Osteoblast (primary cell): ENCODE results near the gene SMIM21. TPM values are rescaled to one million over a fixed set of nuclear protein-coding genes. Genes with fewer than 3 reads are reported as not detected.

Experiments
- DNase-seq: peaks from one replicate; pipeline ENCODE4 v3.0.0; 2011; ENCODE audit warnings: low spot score, mixed read lengths; ENCODE audit not compliant: insufficient read length; ENCODE audit errors: missing footprints
- H2AFZ ChIP-seq: 2 replicates; pipeline ENCODE4 v1.6.0; 2011; ENCODE audit warnings: mild to moderate bottlenecking, low read length
- H3K27ac ChIP-seq: 2 replicates; pipeline ENCODE4 v1.5.1; 2011; ENCODE audit warnings: mild to moderate bottlenecking, low read depth, low read length, moderate library complexity
- H3K27me3 ChIP-seq: 2 replicates; pipeline ENCODE4 v1.6.0; 2012; ENCODE audit warnings: mild to moderate bottlenecking, control low read depth, inconsistent platforms, low read length, moderate library complexity; ENCODE audit not compliant: insufficient read depth
- H3K36me3 ChIP-seq: 2 replicates; pipeline ENCODE4 v1.5.1; 2011; ENCODE audit warnings: mild to moderate bottlenecking, low read length, control low read depth, moderate library complexity; ENCODE audit not compliant: insufficient read depth
- H3K4me1 ChIP-seq: 2 replicates; pipeline ENCODE4 v1.5.1; 2011; ENCODE audit warnings: mild to moderate bottlenecking, low read length, control low read depth, moderate library complexity; ENCODE audit not compliant: insufficient read depth
- H3K4me2 ChIP-seq: 2 replicates; pipeline ENCODE4 v1.6.0; 2011; ENCODE audit warnings: mild to moderate bottlenecking, low read length; ENCODE audit not compliant: insufficient read depth
- H3K4me3 ChIP-seq: fragments of 200-600 bp; sonication (generic); 3 replicates; pipeline ENCODE4 v1.5.1; 2012; ENCODE audit warnings: mild to moderate bottlenecking, low read length, inconsistent platforms; ENCODE audit not compliant: insufficient read depth
- H3K79me2 ChIP-seq: 2 replicates; pipeline ENCODE4 v1.6.0; 2012; ENCODE audit warnings: mild to moderate bottlenecking, low read length, control low read depth, inconsistent platforms; ENCODE audit not compliant: insufficient read depth
- H3K9me3 ChIP-seq: 2 replicates; pipeline ENCODE4 v1.5.1; 2011; ENCODE audit warnings: low read depth, low read length, control low read depth
- H4K20me1 ChIP-seq: 2 replicates; pipeline ENCODE4 v1.6.0; 2012; ENCODE audit warnings: mild to moderate bottlenecking, low read length, control low read depth; ENCODE audit not compliant: insufficient read depth
- CTCF ChIP-seq: IDR thresholded peaks from 2 replicates; pipeline ENCODE4 v1.5.1; 2011; ENCODE audit warnings: mild to moderate bottlenecking, low read depth, low read length, moderate library complexity; ENCODE audit errors: extremely low read depth
- total RNA-seq: library from RNA; depleted of rRNA; stranded (reverse); fragments of >200 nt; gene quantifications from 2 replicates; pipeline ENCODE4 v1.2.3, GENCODE V29; 2012

Gene SMIM21
- total RNA-seq, 1 donor = not detected

DNA sequence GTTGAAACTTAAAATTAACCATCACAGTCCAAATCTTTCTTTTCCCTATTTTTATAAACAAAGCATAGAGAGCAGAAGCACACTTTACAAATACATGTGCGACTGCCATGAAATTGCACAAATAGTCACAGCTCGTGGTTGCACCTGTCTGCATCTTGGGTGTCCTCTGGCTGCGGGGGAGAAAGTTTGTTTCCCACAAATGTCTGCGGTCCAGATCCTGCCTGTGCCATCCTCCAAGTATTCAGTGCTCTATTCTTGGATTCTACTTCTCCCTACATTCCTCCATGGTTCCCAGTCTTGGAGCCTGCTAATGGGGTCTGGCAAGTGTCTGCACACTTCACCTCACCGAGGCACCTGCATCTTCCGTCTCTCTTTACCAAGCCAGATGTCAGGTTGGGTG lies 52.2 kb downstream of the SMIM21 start:
- H3K79me2 ChIP-seq = no peaks in the 10 kb centered on the region
- H3K36me3 ChIP-seq = no peaks in the 10 kb centered on the region
- no peaks in the 10 kb centered on the region for H4K20me1 ChIP-seq
- H3K4me2 ChIP-seq = no peak overlapping the region
- H3K27me3 ChIP-seq = peaks cover 3% of the 10 kb centered on the region
- H3K4me1 ChIP-seq = no peaks in the 10 kb centered on the region
- no peak for DNase-seq
- H2AFZ ChIP-seq = no peak overlapping the region
- no peak for TF ChIP-seq CTCF
- no peak overlapping the region for H3K4me3 ChIP-seq
- no peak overlapping the region for H3K27ac ChIP-seq
- no peaks in the 10 kb centered on the region for H3K9me3 ChIP-seq

DNA sequence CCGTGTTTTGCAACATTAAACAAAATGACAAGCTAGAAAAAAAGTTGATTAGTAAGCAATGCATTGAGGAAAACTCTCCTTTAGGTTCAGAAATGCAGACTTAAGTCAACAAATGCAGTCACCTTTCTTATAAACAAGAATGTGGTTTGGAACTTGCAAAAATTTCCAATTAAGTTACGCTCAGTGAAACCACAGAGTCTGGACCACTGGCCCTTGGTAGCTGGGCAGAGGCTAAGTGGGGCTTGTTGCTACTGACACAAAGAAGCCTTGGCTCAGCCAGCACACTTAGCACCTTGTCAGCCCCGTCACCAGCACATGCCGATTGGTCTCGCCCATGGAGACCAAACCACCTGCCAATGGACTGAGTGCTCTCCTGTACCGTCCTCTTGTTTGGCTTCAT lies 53.0 kb downstream of the SMIM21 start:
- no peaks in the 10 kb centered on the region for H3K27me3 ChIP-seq
- H3K4me3 ChIP-seq = no peak overlapping the region
- DNase-seq = no peak
- no peak overlapping the region for H2AFZ ChIP-seq
- no peaks in the 10 kb centered on the region for H3K79me2 ChIP-seq
- no peaks in the 10 kb centered on the region for H3K36me3 ChIP-seq
- H4K20me1 ChIP-seq = no peaks in the 10 kb centered on the region
- no peak for TF ChIP-seq CTCF
- H3K27ac ChIP-seq = no peak overlapping the region
- no peaks in the 10 kb centered on the region for H3K4me1 ChIP-seq
- H3K9me3 ChIP-seq = no peaks in the 10 kb centered on the region
- no peak overlapping the region for H3K4me2 ChIP-seq

GRCh38 chr18:75369026-75369721 lies 58.3 kb downstream of the SMIM21 start:
- no peaks in the 10 kb centered on the region for H3K79me2 ChIP-seq
- no peaks in the 10 kb centered on the region for H3K9me3 ChIP-seq
- TF ChIP-seq CTCF = no peak
- DNase-seq = no peak
- H2AFZ ChIP-seq = no peak overlapping the region
- no peak overlapping the region for H3K4me3 ChIP-seq
- H4K20me1 ChIP-seq = no peaks in the 10 kb centered on the region
- no peaks in the 10 kb centered on the region for H3K4me1 ChIP-seq
- H3K4me2 ChIP-seq = no peak overlapping the region
- no peaks in the 10 kb centered on the region for H3K36me3 ChIP-seq
- H3K27me3 ChIP-seq = no peaks in the 10 kb centered on the region
- no peak overlapping the region for H3K27ac ChIP-seq

- no peaks in the 10 kb centered on the region for H3K36me3 ChIP-seq
- H3K27me3 ChIP-seq = no peaks in the 10 kb centered on the region
- H3K79me2 ChIP-seq = no peaks in the 10 kb centered on the region
- no peaks in the 10 kb centered on the region for H3K9me3 ChIP-seq
- no peak overlapping the region for H3K4me3 ChIP-seq
- no peaks in the 10 kb centered on the region for H4K20me1 ChIP-seq
- no peak overlapping the region for H3K27ac ChIP-seq
- TF ChIP-seq CTCF = no peak
- no peak overlapping the region for H3K4me2 ChIP-seq
- no peak overlapping the region for H2AFZ ChIP-seq
- H3K4me1 ChIP-seq = no peaks in the 10 kb centered on the region
- no peak for DNase-seq
Measured at GRCh38 chr18:75365837-75366236, 61.7 kb downstream of the SMIM21 start.
